BE2C (cell line): ENCODE measurements around the gene ADCY10.
"Not testable (repeated sequence)": the region's sequence is repeated elsewhere in the genome, so short reads cannot be mapped to it uniquely, and the experiment has no call there.

ENCODE experiments used
- DNase-seq: peaks from one replicate; pipeline ENCODE4 v3.0.0-alpha.2; 2020
- H3K27me3 ChIP-seq: fragments of 250-450 bp; sonication (Bioruptor Pico); 2 replicates; pipeline ENCODE4 v1.5.1; 2020; ENCODE audit warnings: mild to moderate bottlenecking
- H3K36me3 ChIP-seq: fragments of 250-450 bp; sonication (Bioruptor Pico); 2 replicates; pipeline ENCODE4 v1.5.1; 2020; ENCODE audit warnings: mild to moderate bottlenecking
- H3K4me1 ChIP-seq: fragments of 250-450 bp; sonication (Bioruptor Pico); 2 replicates; pipeline ENCODE4 v1.5.1; 2020
- H3K4me3 ChIP-seq: 2 replicates; pipeline ENCODE4 v1.5.1; 2011; ENCODE audit warnings: low read depth, low read length
- H3K9me3 ChIP-seq: fragments of 250-450 bp; sonication (Bioruptor Pico); 2 replicates; pipeline ENCODE4 v1.5.1; 2020
- TF ChIP-seq, protein P1 (sequence below): IDR thresholded peaks from 2 replicates; pipeline ENCODE4 v1.5.1; 2012; ENCODE audit warnings: mild to moderate bottlenecking, low read depth, low read length

The ADCY10 gene

DNA sequence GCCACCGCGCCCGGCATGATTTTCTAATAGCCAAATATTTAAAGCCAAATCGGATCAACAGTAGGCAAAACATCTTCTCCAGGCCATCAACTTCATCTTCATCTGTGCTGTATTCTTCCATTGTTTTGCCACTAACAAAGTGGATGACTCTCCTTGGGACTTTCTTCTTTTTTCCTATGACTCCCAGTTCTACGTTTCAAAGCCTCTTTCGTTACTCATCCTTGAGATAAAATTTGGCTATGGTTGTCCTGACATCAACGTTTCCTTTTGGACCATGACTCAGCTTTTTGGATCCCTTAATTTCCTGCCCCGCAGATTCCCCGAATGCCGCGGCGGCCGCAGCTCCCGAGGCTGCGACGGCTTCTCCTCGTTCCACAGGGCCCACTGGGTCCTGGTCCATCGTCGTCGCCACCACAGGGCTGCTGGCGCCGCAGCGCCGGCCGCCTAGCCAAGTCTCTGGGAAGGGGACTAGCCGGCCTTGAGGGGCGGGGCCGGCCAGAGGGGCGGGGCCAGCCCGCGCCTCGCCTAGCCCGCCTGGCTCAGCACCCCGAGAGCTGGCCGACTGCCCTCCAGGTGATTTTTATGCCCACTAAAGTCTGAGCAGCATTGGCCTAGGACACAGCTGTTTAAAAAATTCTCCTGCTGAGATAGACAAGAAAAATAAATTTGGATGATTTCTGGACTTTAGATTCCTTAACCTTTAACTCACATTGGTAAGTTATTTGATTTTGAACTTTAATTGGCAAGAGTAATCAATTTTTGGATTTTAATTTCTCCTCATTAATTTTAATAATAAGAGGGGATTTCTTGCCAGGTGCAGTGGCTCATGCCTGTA is 93.9 kb downstream of the ADCY10 start:
- Histone ChIP-seq H3K4me3 (peak overlapping the region; percentile 43; the same call in 1 of the 2 replicates), H3K9me3 (no peaks in the 10 kb centered on the region), H3K4me1 (peaks cover 3% of the 10 kb centered on the region; the same call in 1 of the 2 replicates), H3K27me3 (no peaks in the 10 kb centered on the region), H3K36me3 (no peaks in the 10 kb centered on the region)
- TF ChIP-seq, protein P1, sequence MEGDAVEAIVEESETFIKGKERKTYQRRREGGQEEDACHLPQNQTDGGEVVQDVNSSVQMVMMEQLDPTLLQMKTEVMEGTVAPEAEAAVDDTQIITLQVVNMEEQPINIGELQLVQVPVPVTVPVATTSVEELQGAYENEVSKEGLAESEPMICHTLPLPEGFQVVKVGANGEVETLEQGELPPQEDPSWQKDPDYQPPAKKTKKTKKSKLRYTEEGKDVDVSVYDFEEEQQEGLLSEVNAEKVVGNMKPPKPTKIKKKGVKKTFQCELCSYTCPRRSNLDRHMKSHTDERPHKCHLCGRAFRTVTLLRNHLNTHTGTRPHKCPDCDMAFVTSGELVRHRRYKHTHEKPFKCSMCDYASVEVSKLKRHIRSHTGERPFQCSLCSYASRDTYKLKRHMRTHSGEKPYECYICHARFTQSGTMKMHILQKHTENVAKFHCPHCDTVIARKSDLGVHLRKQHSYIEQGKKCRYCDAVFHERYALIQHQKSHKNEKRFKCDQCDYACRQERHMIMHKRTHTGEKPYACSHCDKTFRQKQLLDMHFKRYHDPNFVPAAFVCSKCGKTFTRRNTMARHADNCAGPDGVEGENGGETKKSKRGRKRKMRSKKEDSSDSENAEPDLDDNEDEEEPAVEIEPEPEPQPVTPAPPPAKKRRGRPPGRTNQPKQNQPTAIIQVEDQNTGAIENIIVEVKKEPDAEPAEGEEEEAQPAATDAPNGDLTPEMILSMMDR, result no peak
- DNase-seq, result peak; percentile 86

DNA sequence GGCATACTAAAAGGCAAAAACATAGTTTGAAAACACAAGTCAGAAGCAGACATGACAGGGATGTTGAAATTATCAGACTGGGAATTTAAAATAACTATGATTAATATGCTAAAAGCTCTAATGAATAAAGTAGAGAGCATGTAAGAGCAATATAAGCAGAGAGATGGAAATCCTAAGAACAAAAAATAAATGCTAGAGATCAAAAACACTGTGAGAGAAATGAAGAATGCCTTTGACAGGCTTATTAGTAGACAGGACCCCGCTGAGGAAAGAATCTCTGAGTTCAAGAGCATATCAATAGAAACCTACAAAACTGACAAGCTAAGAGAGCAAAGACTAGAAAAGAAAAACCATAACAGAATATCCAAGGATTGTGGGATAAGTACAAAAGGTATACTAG is 98.3 kb downstream of the ADCY10 start:
- 0 out of 2 replicates have a peak, but pooled peaks cover 3% of the 10 kb centered on the region for H3K4me1 ChIP-seq
- no peaks in the 10 kb centered on the region for H3K27me3 ChIP-seq
- DNase-seq, result no peak
- TF ChIP-seq, protein P1, result no peak
- no peaks in the 10 kb centered on the region for H3K9me3 ChIP-seq
- no peaks in the 10 kb centered on the region for H3K36me3 ChIP-seq
- H3K4me3 ChIP-seq, result no peak overlapping the region

DNA sequence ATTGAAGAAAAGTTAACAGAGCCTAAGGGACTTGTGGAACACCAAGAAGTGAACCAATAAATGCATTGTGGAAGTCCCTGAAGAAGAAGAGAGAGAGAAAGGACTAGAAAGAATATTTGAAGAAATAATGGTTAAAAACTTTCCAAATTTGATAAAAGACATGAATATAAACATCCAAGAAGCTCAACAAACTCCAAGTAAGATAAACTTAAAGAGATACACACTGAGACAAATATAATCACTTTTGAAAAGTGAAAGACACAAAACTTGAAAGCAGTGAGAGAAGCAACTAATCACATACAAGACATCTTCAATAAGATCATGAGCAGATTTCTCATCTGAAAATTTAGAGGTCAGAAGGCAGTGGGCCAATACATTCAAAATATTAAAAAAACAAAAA is 101.0 kb downstream of the ADCY10 start:
- 0 out of 2 replicates have a peak, but pooled peaks cover 3% of the 10 kb centered on the region for H3K4me1 ChIP-seq
- TF ChIP-seq, protein P1, result no peak

DNA sequence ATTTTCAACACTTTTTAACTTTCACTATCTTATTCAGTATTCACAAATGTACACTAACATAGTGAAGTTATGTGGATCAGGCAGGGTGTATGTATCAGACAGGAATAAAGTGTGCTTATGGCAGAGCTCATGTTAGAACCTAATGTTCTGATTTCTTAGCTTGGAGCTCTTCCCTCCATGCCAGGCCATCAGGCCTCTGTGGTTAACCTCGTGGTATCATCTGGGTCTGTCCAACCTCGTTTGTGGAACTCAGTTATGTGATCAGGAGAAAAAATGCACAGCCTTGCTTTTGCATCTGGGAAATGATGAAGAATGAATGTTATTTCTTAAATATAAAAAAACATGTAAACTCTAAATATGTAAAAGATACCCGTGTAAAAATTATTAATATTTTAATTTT is 105.2 kb downstream of the ADCY10 start:
- Histone ChIP-seq H3K36me3 (no peaks in the 10 kb centered on the region), H3K4me3 (no peak overlapping the region), H3K27me3 (no peaks in the 10 kb centered on the region), H3K9me3 (no peaks in the 10 kb centered on the region), H3K4me1 (peaks cover 8% of the 10 kb centered on the region; the same call in 1 of the 2 replicates)
- TF ChIP-seq, protein P1, result no peak
- no peak for DNase-seq

More for the DNA sequence above, 101.0 kb downstream of the ADCY10 start:
- no peaks in the 10 kb centered on the region for H3K27me3 ChIP-seq
- H3K4me3 ChIP-seq, result no peak overlapping the region
- H3K36me3 ChIP-seq, result no peaks in the 10 kb centered on the region
- H3K9me3 ChIP-seq, result no peaks in the 10 kb centered on the region
- DNase-seq, result no peak

DNA sequence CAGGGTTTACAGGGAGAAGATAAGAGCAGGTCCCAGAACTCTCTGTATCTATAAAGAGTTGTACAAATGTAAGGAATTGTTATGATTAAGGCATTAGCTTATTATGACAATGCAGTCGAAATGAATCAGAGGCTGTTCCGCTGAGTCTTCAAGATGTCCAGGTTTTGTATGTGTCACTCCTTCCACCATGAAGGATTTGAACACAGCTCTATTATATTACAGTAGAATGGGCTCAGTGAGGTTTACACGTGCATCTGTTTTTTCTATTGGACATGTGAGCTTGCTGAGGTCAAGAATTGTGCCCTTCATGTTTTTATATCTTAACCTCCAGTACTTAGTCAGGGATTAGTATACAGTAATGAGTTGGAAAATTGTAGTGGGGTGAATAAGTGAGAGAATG is 105.8 kb downstream of the ADCY10 start:
- Histone ChIP-seq H3K27me3 (no peaks in the 10 kb centered on the region), H3K4me3 (no peak overlapping the region), H3K9me3 (no peaks in the 10 kb centered on the region), H3K4me1 (peaks cover 8% of the 10 kb centered on the region; the same call in 1 of the 2 replicates), H3K36me3 (no peaks in the 10 kb centered on the region)
- no peak for DNase-seq
- TF ChIP-seq, protein P1, result no peak

DNA sequence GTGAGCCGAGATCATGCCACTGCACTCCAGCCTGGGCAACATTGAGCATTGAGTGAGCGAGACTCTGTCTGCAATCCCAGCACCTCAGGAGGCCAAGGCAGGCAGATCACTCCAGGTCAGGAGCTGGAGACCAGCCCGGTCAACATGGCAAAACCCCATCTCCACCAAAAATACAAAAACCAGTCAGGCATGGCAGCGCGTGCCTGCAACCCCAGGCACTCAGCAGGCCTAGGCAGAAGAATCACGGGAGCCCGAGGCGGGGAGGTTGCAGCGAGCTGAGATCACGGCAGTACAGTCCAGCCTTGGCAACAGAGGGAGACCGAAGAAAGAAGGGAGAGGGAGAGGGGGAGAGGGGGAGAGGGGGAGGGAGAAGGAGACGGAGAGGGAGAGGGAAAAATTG is 107.3 kb downstream of the ADCY10 start:
- not testable (repeated sequence) for H3K9me3 ChIP-seq, H3K27me3 ChIP-seq, DNase-seq, H3K4me1 ChIP-seq, H3K4me3 ChIP-seq, H3K36me3 ChIP-seq

DNA sequence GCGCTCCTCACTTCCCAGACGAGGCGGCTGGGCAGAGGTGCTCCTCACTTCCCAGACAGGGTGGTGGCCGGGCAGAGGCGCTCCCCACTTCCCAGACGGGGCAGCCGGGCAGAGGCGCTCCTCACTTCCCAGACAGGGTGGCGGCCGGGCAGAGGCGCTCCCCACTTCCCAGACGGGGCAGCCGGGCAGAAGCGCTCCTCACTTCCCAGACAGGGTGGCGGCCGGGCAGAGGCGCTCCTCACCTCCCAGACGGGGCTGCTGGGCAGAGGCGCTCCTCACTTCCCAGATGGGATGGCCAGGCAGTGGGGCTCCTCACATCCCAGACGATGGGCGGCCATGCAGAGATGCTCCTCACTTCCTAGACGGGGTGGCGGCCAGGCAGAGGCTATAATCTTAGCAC is 107.7 kb downstream of the ADCY10 start:
- not testable (repeated sequence) for H3K4me1 ChIP-seq, DNase-seq, H3K36me3 ChIP-seq, H3K9me3 ChIP-seq, H3K4me3 ChIP-seq, H3K27me3 ChIP-seq
